Body of pancreas (tissue), 4 donors: ENCODE measurements around the gene NLN. TPM values are rescaled to one million over a fixed set of nuclear protein-coding genes. Genes with fewer than 3 reads are reported as not detected.

Experiments used
- ATAC-seq: fragments of 150-250 bp; one replicate; pipeline ENCODE4 v1.9.1; 2016
- DNase-seq, 4 donors: peaks; one replicate each; pipeline ENCODE4 v3.0.0-alpha.2; 2019
- H3K27ac ChIP-seq, 4 donors: fragments of 200-600 bp; sonication (generic); 1 replicate in 3 of 4; 2 replicates in 1 of 4; pipeline versions ENCODE4 v1.5.1 to v1.6.1; 2016 to 2019; ENCODE audit warnings: mild to moderate bottlenecking in 1 of 4, mixed read lengths in 1 of 4, moderate library complexity in 1 of 4
- H3K27me3 ChIP-seq, 2 donors: fragments of 200-600 bp; sonication (generic); one replicate each; pipeline ENCODE4 v1.6.0; 2016; ENCODE audit warnings: mild to moderate bottlenecking in 1 of 2
- H3K36me3 ChIP-seq, 2 donors: fragments of 200-600 bp; sonication (generic); replicated peaks in 1 of 2; 2 replicates each; pipeline ENCODE4 v1.5.1; 2016; ENCODE audit warnings: low read depth in 2 of 2; ENCODE audit not compliant: insufficient read depth in 1 of 2
- H3K4me1 ChIP-seq: fragments of 200-600 bp; sonication (generic); one replicate; pipeline ENCODE4 v1.6.0; 2016
- H3K4me3 ChIP-seq, 2 donors: fragments of 200-600 bp; sonication (generic); 1 replicate in 1 of 2; 2 replicates in 1 of 2; pipeline ENCODE4 v1.5.1; 2016 to 2019
- H3K9me3 ChIP-seq, 3 donors: fragments of 200-600 bp; sonication (generic); 1 replicate in 2 of 3; 2 replicates in 1 of 3; pipeline ENCODE4 v1.5.1; 2016
- POLR2A ChIP-seq, 3 donors: fragments of 450-650 bp; IDR thresholded peaks; one replicate each; pipeline ENCODE4 v1.6.1; 2016; ENCODE audit warnings: antibody characterized with exemption in 3 of 3, mild to moderate bottlenecking in 2 of 3
- WGBS, 2 donors: methylation state at CpG; one replicate each; pipeline ENCODE4 v1.1.5; 2017; 5-methylcytosine and 5-hydroxymethylcytosine counted together
- intact Hi-C: fragments of 100-400 bp; cut with DNase I; formaldehyde crosslinking; loops from one replicate; pipeline ENCODE4 v1.15.1; 2023
- total RNA-seq, 2 donors: library from RNA; depleted of rRNA; stranded (reverse); fragments of >200 nt; gene quantifications; one replicate each; pipeline ENCODE4 v1.1.0, GENCODE V29; 2016
- TF ChIP-seq, protein P1 (sequence below), 7 experiments: fragments of 450-650 bp in 4 of 7; fragments of 200-600 bp in 3 of 7; sonication (generic) in 3 of 7; IDR thresholded peaks; one replicate each; pipeline ENCODE4 v1.5.1; 2016 to 2019; ENCODE audit warnings: antibody characterized with exemption in 7 of 7

Gene NLN
- total RNA-seq, 2 donors from 2014 or later = 2.3 to 8.0 TPM

- no peaks in the 10 kb centered on the region for H3K4me1 ChIP-seq
- H3K4me3 ChIP-seq = no peak overlapping the region
- intact Hi-C loops = no loop called here
- H3K36me3 ChIP-seq = no peaks in the 10 kb centered on the region
- TF ChIP-seq POLR2A (IDR thresholded peaks at IDR 0.05) = no peak
- TF ChIP-seq, protein P1, sequence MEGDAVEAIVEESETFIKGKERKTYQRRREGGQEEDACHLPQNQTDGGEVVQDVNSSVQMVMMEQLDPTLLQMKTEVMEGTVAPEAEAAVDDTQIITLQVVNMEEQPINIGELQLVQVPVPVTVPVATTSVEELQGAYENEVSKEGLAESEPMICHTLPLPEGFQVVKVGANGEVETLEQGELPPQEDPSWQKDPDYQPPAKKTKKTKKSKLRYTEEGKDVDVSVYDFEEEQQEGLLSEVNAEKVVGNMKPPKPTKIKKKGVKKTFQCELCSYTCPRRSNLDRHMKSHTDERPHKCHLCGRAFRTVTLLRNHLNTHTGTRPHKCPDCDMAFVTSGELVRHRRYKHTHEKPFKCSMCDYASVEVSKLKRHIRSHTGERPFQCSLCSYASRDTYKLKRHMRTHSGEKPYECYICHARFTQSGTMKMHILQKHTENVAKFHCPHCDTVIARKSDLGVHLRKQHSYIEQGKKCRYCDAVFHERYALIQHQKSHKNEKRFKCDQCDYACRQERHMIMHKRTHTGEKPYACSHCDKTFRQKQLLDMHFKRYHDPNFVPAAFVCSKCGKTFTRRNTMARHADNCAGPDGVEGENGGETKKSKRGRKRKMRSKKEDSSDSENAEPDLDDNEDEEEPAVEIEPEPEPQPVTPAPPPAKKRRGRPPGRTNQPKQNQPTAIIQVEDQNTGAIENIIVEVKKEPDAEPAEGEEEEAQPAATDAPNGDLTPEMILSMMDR (IDR thresholded peaks at IDR 0.05) = no peak
- H3K9me3 ChIP-seq = no peaks in the 10 kb centered on the region
- no peaks in the 10 kb centered on the region for H3K27me3 ChIP-seq
- DNase-seq (no peak), ATAC-seq (no peak)
- WGBS, 2 donors = 87 to 88% methylated on average over 6 of the region's 6 CpGs
- H3K27ac ChIP-seq = no peak overlapping the region
Measured at GRCh38 chr5:65822710-65823109, 100.7 kb downstream of the NLN start.

GRCh38 chr5:65823204-65823603, 101.2 kb downstream of the NLN start:
- intact Hi-C loops = no loop called here
- no peaks in the 10 kb centered on the region for H3K36me3 ChIP-seq
- ATAC-seq (no peak), DNase-seq (no peak)
- no peaks in the 10 kb centered on the region for H3K4me1 ChIP-seq
- 92 to 94% methylated on average over 2 of the region's 2 CpGs for WGBS, 2 donors
- no peak for TF ChIP-seq POLR2A (IDR thresholded peaks at IDR 0.05)
- TF ChIP-seq, protein P1 (IDR thresholded peaks at IDR 0.05) = no peak
- no peak overlapping the region for H3K4me3 ChIP-seq
- H3K27ac ChIP-seq = no peak overlapping the region
- H3K9me3 ChIP-seq = no peaks in the 10 kb centered on the region
- no peaks in the 10 kb centered on the region for H3K27me3 ChIP-seq

DNA sequence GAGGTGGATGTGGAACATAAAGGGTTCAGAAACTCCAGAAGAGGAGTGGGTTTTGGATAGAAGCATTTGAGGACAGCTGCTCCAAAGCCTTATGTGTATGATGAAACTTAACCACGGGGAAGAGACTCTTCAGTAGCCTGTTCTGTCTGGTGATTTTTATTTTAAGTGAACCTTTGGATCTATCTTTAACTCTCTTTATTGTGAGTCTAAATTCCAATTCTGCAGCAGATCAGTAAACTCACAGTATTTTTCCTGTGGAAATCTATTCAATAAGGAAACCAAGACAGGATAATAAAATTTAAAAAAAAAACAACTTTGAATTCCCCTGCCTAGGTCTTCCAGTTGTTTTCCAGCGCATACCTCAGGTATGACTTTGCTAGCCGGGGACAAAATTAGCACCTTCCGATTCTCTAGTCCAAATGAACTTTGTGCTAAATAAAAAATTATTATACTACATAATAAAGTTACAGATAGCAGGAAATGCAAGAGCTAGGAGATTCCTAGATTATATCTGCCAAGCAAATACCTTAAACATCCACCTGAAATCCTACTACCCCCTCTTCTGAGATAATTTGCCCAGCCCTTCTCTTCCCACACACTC, 101.9 kb downstream of the NLN start:
- Histone ChIP-seq H3K27ac (no peak overlapping the region), H3K36me3 (no peaks in the 10 kb centered on the region), H3K9me3 (no peaks in the 10 kb centered on the region), H3K27me3 (no peaks in the 10 kb centered on the region), H3K4me1 (no peaks in the 10 kb centered on the region), H3K4me3 (no peak overlapping the region)
- DNase-seq (no peak), ATAC-seq (no peak)
- WGBS, 2 donors = 85 to 94% methylated on average over 4 of the region's 4 CpGs
- intact Hi-C loops = no loop called here
- TF ChIP-seq, protein P1 (IDR thresholded peaks at IDR 0.05) = no peak
- TF ChIP-seq POLR2A (IDR thresholded peaks at IDR 0.05) = no peak

DNA sequence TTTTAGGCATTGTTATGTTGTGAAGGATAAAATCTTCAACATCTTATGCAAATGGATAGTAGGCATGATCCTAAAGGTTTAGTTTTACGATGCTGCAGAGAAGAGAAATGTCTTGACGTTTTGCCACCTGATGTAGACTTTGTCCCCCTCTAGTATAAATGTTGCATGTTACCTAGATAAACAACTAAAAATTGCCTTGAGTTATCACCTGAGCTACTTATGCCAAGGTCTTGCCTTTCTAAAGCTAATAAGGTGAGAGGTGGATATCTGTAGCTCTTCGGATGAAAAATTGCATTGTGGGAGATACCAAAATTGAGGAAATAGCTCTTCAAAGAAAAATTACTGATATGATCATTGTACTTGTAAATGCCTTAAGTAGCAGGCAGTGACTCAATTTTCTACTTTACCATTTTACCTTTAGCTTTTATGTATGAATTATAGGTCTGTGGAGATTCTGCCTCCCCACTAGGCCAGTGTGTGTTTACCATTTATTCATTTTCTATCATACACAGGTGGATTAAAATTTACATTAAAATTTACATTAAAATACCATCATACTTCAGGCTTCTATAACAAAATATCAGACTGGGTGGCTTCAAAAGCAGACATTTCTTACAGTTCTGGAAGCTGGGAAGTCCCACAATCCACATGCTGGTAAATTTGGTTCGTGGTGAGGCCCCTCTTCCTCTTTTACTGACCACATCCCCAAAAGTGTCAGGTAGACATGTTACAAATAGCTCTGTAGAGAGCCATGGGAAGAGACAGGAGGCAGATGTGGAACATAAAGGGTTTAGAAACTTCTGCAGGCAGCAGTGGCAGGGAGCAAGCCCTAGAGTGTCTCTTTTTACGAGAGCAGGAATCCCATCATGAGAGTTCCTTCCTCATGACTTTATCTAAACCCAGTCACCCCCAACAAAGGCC, 103.7 kb downstream of the NLN start:
- H3K4me1 ChIP-seq = no peaks in the 10 kb centered on the region
- 54 to 68% methylated on average over 5 of the region's 5 CpGs for WGBS, 2 donors
- no peak for ATAC-seq
- DNase-seq = no peak
- intact Hi-C loops = no loop called here
- no peak overlapping the region for H3K27ac ChIP-seq
- H3K36me3 ChIP-seq = no peaks in the 10 kb centered on the region
- H3K27me3 ChIP-seq = no peaks in the 10 kb centered on the region
- TF ChIP-seq POLR2A (IDR thresholded peaks at IDR 0.05) = no peak
- TF ChIP-seq, protein P1 (IDR thresholded peaks at IDR 0.05) = no peak
- H3K9me3 ChIP-seq = no peaks in the 10 kb centered on the region
- no peak overlapping the region for H3K4me3 ChIP-seq
